ENCODE data around the gene REM2.

The REM2 gene

GRCh38 chr14:22845821-22846625, 37.0 kb upstream of the REM2 start:
- peaks cover 53 to 61% (median 61%) of the 10 kb centered on the region in 3 donors for H3K36me3 ChIP-seq
- DNase-seq, result peak in 1 of 2 donors; percentile 69
- H3K9me3 ChIP-seq, result no peaks in the 10 kb centered on the region
- H3K4me3 ChIP-seq, result no peak overlapping the region
- peaks cover 13 to 80% (median 65%) of the 10 kb centered on the region in 4 donors for H3K4me1 ChIP-seq
- no peak for TF ChIP-seq CTCF (IDR thresholded peaks at IDR 0.05)
- intact Hi-C loops (cut with DNase I; ENCODE audit: low total_unique reads), result no loop called here
- no peaks in the 10 kb centered on the region for H3K27me3 ChIP-seq
- peak overlapping the region; percentile 92 to 97 for H3K27ac ChIP-seq

- H3K36me3 ChIP-seq, result peaks cover 44 to 53% (median 53%) of the 10 kb centered on the region in 3 donors
- intact Hi-C loops (cut with DNase I; ENCODE audit: low total_unique reads), result no loop called here
- H3K4me1 ChIP-seq, result peaks cover 13 to 80% (median 71%) of the 10 kb centered on the region in 4 donors
- DNase-seq, result no peak
- no peaks in the 10 kb centered on the region for H3K9me3 ChIP-seq
- H3K27ac ChIP-seq, result peak overlapping the region; percentile 92 to 97
- no peak overlapping the region for H3K4me3 ChIP-seq
- no peak for TF ChIP-seq CTCF (IDR thresholded peaks at IDR 0.05)
- no peaks in the 10 kb centered on the region for H3K27me3 ChIP-seq
Measured at GRCh38 chr14:22846811-22847307, 36.2 kb upstream of the REM2 start.

- no peaks in the 10 kb centered on the region for H3K9me3 ChIP-seq
- TF ChIP-seq CTCF (IDR thresholded peaks at IDR 0.05), result no peak
- peak overlapping the region in 1 of 2 donors; percentile 33 for H3K4me3 ChIP-seq
- H3K27ac ChIP-seq, result peak overlapping the region; percentile 92 to 97
- intact Hi-C loops (cut with DNase I; ENCODE audit: low total_unique reads), result no loop called here
- no peak for DNase-seq
- H3K27me3 ChIP-seq, result no peaks in the 10 kb centered on the region
- H3K36me3 ChIP-seq, result peaks cover 36 to 44% (median 43%) of the 10 kb centered on the region in 3 donors
- H3K4me1 ChIP-seq, result peaks cover 13 to 82% (median 75%) of the 10 kb centered on the region in 4 donors
Measured at GRCh38 chr14:22847661-22848341, 35.2 kb upstream of the REM2 start.

GRCh38 chr14:22848351-22849164, 34.5 kb upstream of the REM2 start:
- no peaks in the 10 kb centered on the region for H3K27me3 ChIP-seq
- peaks cover 13 to 84% (median 79%) of the 10 kb centered on the region in 4 donors for H3K4me1 ChIP-seq
- H3K4me3 ChIP-seq, result peak overlapping the region in 1 of 2 donors; percentile 33
- peak in 1 of 2 experiments; percentile 16 for TF ChIP-seq CTCF (IDR thresholded peaks at IDR 0.05)
- H3K27ac ChIP-seq, result peak overlapping the region; percentile 92 to 97
- peak; percentile 86 to 96 for DNase-seq
- intact Hi-C loops (cut with DNase I; ENCODE audit: low total_unique reads), result no loop called here
- peaks cover 28 to 36% (median 36%) of the 10 kb centered on the region in 3 donors for H3K36me3 ChIP-seq
- H3K9me3 ChIP-seq, result no peaks in the 10 kb centered on the region

- no peak for TF ChIP-seq CTCF (IDR thresholded peaks at IDR 0.05)
- Histone ChIP-seq H3K4me1 (peaks cover 13 to 86% (median 79%) of the 10 kb centered on the region in 4 donors), H3K9me3 (no peaks in the 10 kb centered on the region), H3K27me3 (no peaks in the 10 kb centered on the region), H3K27ac (peak overlapping the region; percentile 92 to 97), H3K36me3 (peaks cover 21 to 29% (median 28%) of the 10 kb centered on the region in 3 donors), H3K4me3 (peak overlapping the region; percentile 1 to 32)
- intact Hi-C loops (cut with DNase I; ENCODE audit: low total_unique reads), result no loop called here
- peak; percentile 90 to 93 for DNase-seq
Measured at GRCh38 chr14:22849212-22849819, 33.7 kb upstream of the REM2 start.
